ENCODE data around the gene SAP30BP. TPM values are rescaled to one million over a fixed set of nuclear protein-coding genes. Genes with fewer than 3 reads are reported as not detected.

SAP30BP gene
- total and polyA plus RNA-seq, 2 of the 13 experiments (the other 11 are each of a cell fraction or from before 2014, with no cell fraction given): 67.7 to 99.4 TPM

GRCh38 chr17:75720656-75721462 is 53.7 kb downstream of the SAP30BP start, which contains the start of gene ITGB4 (continued):
- TF ChIP-seq CHD2 (IDR thresholded peaks at IDR 0.05; ENCODE audit: low read depth, low read length): no peak
- TF ChIP-seq EED (CRISPR knock-in tag; IDR thresholded peaks at IDR 0.05): no peak
- TF ChIP-seq ZBTB3 (CRISPR knock-in tag; IDR thresholded peaks at IDR 0.05; ENCODE audit: borderline replicate concordance, low read depth): no peak
- TF ChIP-seq ZNF18 (CRISPR knock-in tag; IDR thresholded peaks at IDR 0.05; ENCODE audit: insufficient replicate concordance): no peak
- no peak for TF ChIP-seq ELF4 (CRISPR knock-in tag; IDR thresholded peaks at IDR 0.05; ENCODE audit: borderline replicate concordance)
- no peak for TF ChIP-seq ATF7 (IDR thresholded peaks at IDR 0.05)
- TF ChIP-seq ATF7 (CRISPR knock-in tag; IDR thresholded peaks at IDR 0.05): no peak
- no peak for TF ChIP-seq NFE2L1 (CRISPR knock-in tag; IDR thresholded peaks at IDR 0.05; ENCODE audit: borderline replicate concordance)
- no peak for TF ChIP-seq ZNF841 (CRISPR knock-in tag; IDR thresholded peaks at IDR 0.05; ENCODE audit: borderline replicate concordance)
- TF ChIP-seq ZNF253 (CRISPR knock-in tag; IDR thresholded peaks at IDR 0.05; ENCODE audit: borderline replicate concordance): no peak
- TF ChIP-seq ZSCAN5A (CRISPR knock-in tag; IDR thresholded peaks at IDR 0.05; ENCODE audit: borderline replicate concordance): no peak
- TF ChIP-seq CBX5 (CRISPR knock-in tag; IDR thresholded peaks at IDR 0.05; ENCODE audit: borderline replicate concordance): no peak
- no peak for TF ChIP-seq ZNF30 (CRISPR knock-in tag; IDR thresholded peaks at IDR 0.05)
- no peak for TF ChIP-seq ZBTB37 (CRISPR knock-in tag; IDR thresholded peaks at IDR 0.05)
- no peak for TF ChIP-seq NFE2L2 (IDR thresholded peaks at IDR 0.05; ENCODE audit: low read length)
- no peak for TF ChIP-seq ZSCAN21 (CRISPR knock-in tag; IDR thresholded peaks at IDR 0.05; ENCODE audit: borderline replicate concordance)
- no peak for TF ChIP-seq SIN3A (IDR thresholded peaks at IDR 0.05; ENCODE audit: borderline replicate concordance, low read depth, low read length)
- TF ChIP-seq ZKSCAN8 (CRISPR knock-in tag; IDR thresholded peaks at IDR 0.05; ENCODE audit: borderline replicate concordance): no peak
- TF ChIP-seq KDM2A (CRISPR knock-in tag; IDR thresholded peaks at IDR 0.05; ENCODE audit: borderline replicate concordance, low read depth): no peak
- TF ChIP-seq, protein P1, sequence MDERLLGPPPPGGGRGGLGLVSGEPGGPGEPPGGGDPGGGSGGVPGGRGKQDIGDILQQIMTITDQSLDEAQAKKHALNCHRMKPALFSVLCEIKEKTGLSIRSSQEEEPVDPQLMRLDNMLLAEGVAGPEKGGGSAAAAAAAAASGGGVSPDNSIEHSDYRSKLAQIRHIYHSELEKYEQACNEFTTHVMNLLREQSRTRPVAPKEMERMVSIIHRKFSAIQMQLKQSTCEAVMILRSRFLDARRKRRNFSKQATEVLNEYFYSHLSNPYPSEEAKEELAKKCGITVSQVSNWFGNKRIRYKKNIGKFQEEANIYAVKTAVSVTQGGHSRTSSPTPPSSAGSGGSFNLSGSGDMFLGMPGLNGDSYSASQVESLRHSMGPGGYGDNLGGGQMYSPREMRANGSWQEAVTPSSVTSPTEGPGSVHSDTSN (CRISPR knock-in tag; IDR thresholded peaks at IDR 0.05): no peak
- no peak for TF ChIP-seq ZNF326 (CRISPR knock-in tag; IDR thresholded peaks at IDR 0.05; ENCODE audit: borderline replicate concordance)
